Fibroblast of the aortic adventitia (primary cell): Measurements from ENCODE around the gene TMEM117. TPM values are rescaled to one million over a fixed set of nuclear protein-coding genes. Genes with fewer than 3 reads are reported as not detected.

ENCODE experiments used
- DNase-seq: peaks from one replicate; pipeline ENCODE4 v3.0.0-alpha.2; 2010; ENCODE audit warnings: low read depth
- H3K4me3 ChIP-seq: 2 replicates; pipeline ENCODE4 v1.5.1; 2011; ENCODE audit warnings: low read depth, mild to moderate bottlenecking, control low read depth, low read length, moderate library complexity
- total RNA-seq: library from RNA; depleted of rRNA; stranded (reverse); fragments of >200 nt; gene quantifications from 2 replicates; pipeline ENCODE4 v1.2.3, GENCODE V29; 2012; ENCODE audit warnings: low replicate concordance
- TF ChIP-seq, protein P1 (sequence below): IDR thresholded peaks from 2 replicates; pipeline ENCODE4 v1.5.1; 2011; ENCODE audit warnings: mild to moderate bottlenecking, low read length, control low read depth, inconsistent platforms; ENCODE audit not compliant: insufficient read depth

The TMEM117 gene
- 9.9 and 13.0 TPM in 2 replicates for total RNA-seq

DNA sequence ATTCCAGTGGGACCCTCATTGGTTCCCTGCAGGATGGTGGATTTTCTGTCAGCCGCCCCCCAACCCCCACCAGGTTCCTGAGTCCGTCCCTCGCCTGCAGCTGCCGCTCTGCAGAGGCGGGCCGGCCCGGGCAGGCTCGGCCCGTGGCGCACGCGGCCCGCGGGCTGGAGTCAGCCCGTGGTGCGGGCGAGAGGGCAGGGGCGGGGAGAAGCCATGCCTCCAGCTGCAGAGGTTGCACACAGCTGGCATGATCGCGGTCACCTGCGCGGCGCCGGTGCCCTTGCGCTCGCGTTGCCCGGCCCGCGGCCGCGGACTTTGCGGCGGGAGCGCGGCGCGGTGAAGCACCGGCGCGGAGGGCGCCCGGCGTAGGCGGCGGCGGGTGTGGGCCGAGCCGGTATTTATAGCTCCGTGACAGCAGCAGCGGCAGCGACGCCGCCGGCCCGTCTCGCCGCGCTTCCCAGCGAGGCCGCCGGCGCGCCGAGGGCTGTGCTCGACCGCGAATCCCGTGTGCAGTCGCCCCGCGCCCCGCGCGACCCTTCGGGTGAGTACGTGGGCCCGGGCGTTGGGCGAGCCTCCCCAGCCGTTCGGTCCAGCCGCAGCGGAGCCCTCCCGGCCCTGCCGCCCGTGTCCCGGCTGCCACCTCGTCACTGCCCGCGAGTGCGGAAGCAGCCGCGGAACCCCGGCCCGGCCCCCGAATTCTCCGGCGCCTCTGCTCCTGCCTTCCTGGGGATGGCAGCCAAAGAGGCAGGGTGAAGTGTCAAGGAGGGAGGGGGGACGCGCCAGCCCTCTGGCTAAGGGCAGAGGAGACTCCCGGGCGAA lies at the start of gene TMEM117:
TSS of gene TMEM117 (plus strand) at position 426 of the 819 bp plus-strand sequence.
- DNase-seq = peak; percentile 58
- H3K4me3 ChIP-seq = peak within 1 kb of the TSS; percentile 77
- TF ChIP-seq, protein P1, sequence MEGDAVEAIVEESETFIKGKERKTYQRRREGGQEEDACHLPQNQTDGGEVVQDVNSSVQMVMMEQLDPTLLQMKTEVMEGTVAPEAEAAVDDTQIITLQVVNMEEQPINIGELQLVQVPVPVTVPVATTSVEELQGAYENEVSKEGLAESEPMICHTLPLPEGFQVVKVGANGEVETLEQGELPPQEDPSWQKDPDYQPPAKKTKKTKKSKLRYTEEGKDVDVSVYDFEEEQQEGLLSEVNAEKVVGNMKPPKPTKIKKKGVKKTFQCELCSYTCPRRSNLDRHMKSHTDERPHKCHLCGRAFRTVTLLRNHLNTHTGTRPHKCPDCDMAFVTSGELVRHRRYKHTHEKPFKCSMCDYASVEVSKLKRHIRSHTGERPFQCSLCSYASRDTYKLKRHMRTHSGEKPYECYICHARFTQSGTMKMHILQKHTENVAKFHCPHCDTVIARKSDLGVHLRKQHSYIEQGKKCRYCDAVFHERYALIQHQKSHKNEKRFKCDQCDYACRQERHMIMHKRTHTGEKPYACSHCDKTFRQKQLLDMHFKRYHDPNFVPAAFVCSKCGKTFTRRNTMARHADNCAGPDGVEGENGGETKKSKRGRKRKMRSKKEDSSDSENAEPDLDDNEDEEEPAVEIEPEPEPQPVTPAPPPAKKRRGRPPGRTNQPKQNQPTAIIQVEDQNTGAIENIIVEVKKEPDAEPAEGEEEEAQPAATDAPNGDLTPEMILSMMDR = no peak

DNA sequence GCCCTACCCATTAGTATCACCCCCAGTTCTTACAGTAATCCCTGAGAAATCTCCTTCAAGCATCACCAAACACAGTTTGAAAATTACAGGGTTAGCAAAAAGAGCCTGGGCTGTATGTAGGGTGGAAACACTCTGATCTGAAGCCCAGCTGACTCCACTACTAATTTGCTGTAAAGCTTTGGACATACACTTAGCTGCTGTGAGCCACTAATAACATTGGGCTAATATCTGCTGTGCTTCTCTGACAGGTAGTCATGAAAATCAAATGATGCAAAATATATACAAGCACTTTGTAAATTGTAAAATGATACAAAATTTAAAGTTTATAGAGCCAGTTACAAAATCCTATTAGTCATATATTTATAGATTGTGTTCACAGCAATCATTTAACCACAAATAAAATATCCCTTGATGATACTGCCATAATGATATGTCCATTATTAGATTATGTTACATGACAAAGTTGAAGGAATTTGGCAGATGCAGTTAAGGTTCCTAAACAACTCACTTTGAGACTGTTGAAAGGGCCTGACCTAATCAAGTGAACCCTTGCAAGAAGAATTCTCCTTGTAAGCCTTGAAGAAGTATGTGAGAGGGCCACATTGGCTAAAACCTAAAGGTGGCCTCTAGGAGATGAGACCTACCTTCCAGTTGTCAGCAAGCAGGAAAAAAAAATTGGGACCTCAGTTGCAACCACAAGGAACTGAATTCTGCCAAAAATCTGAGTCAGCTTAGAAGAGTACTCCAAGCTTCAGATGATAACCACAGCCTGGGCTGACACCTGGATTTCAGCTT lies 48.8 kb upstream of the TMEM117 start:
- peak; percentile 28 for DNase-seq

DNA sequence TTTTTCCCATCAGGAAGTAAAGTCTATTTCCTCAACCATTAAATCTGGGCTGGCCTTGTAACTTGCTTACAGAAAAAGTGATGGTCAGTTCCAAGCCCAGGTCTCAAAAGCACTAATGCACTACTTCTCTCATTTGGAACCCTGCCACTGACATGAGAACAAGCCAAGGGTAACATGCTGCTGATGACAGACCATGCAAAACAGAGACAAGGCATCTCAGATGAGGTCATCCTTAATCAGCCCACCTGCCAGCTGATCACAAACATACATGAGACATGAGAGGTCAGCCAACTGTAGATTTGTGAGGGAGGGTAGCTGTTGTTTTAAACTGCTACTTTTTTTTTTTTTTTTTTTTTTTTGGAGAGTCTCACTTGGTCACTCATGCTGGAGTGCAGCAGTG lies 45.9 kb upstream of the TMEM117 start:
- peak; percentile 81 for DNase-seq

More for the DNA sequence above, 48.8 kb upstream of the TMEM117 start:
- H3K4me3 ChIP-seq = no peak overlapping the region
- TF ChIP-seq, protein P1 = no peak

DNA sequence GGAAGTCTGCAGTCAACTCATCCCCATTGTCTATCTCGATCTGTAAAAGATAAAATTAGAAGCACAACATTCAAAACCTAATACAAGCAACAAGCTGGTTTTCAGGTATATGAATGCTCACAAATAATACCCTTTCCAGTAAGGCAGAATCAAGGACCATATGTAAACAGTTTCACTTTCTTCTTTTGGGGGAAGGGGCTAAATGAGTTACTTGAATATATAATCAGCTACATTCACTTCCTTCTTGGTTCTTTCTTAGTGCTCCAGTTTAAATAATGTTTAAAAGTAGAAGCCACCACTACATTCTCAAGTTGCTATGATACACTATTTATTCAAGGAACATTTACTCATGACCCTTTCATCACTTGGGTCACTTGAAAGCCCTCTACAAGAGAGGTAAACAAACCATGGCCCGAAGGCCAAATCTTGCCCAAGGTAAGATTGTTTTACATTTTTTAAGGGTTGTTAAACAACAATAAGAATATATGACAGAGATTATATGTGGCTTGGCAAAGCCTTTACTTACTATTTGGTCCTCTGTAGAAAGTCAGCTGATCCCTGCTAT lies 40.1 kb upstream of the TMEM117 start:
- H3K4me3 ChIP-seq = no peak overlapping the region
- TF ChIP-seq, protein P1 = no peak
- DNase-seq = no peak

More for the DNA sequence above, 45.9 kb upstream of the TMEM117 start:
- no peak overlapping the region for H3K4me3 ChIP-seq
- TF ChIP-seq, protein P1 = no peak

DNA sequence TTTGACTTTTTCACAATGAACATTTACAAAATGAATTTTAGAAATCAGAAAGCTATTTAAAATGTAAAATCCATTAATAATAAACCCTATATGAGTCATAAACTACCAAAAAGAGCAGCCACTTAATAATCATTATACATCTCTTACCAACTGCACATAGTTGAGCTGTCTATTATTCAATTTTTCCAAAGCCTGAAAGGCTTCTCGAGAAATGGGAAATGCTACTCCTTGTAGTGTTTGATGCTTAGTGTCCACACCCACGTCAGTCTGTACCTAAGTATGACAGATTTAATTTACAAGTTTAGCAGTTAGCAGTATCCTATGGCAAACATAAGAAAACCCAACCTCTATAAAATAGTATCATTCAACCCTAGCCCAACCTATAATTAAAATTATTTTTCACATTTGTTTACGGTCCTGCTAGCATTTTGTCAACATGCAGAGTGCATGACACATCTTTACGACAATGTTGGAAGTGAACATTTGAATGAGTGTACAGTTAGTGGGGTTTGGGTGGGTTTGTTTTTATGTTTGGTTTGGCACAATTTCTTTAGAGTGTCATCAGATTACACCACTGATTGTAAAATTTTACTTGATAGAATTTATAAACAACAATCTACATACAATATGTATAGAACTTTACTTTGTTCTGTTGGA lies 38.2 kb upstream of the TMEM117 start:
- H3K4me3 ChIP-seq = no peak overlapping the region
- no peak for DNase-seq
- TF ChIP-seq, protein P1 = no peak

DNA sequence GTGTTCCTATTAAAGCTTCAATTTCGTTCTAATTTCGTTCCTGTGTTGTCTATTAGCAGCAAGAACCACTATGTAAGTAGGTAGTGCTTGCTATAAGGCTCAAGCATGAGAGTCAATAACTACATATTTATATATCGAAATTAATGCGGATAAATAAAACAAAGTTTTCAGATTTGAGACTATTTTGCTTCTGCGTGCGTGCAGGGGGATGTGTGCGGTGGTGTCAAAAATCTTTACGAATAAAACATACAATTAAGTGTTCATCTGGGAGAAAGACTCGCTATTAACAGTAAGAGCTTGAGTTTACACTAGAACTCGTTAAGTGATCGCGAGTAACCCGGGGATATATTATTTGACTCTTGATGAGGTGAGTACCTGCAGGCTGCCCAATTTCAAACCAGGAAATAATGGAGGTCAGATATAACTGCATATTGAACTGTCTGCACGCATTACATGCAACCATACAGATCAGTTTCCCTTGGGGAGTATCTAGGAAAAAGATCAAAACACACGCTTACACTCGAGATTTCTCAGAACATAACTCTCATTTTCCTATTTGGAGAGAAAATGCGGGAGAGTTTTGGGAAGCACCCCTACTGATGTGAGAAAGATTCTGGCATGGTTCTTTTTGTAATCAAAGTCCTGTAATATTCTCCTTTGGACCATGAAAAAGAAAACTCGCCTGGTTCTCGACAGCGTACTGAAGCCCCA lies 30.6 kb upstream of the TMEM117 start:
- peak; percentile 13 for DNase-seq
- H3K4me3 ChIP-seq = peak overlapping the region; percentile 85
- TF ChIP-seq, protein P1 = no peak
